HepG2 (cell line): Measurements from ENCODE around the gene NMNAT1. TPM values are rescaled to one million over a fixed set of nuclear protein-coding genes. Genes with fewer than 3 reads are reported as not detected.
A peak's percentile ranks its signal among the peaks of the same experiment; 100 is the strongest.

Source experiments
- THAP9 ChIP-seq: sonication (generic); formaldehyde crosslinking; IDR thresholded peaks from 2 replicates; pipeline ENCODE4; 2020; ENCODE audit warnings: missing genetic modification reagents, mild to moderate bottlenecking, borderline replicate concordance
- ZBTB1 ChIP-seq: sonication (generic); formaldehyde crosslinking; IDR thresholded peaks from 2 replicates; pipeline ENCODE4 v1.4.0; 2020; ENCODE audit warnings: missing genetic modification reagents, borderline replicate concordance
- ZNF225 ChIP-seq: sonication (generic); formaldehyde crosslinking; IDR thresholded peaks from 2 replicates; pipeline ENCODE4 v1.4.0; 2020; ENCODE audit warnings: mild to moderate bottlenecking, missing genetic modification reagents
- ZNF382 ChIP-seq: sonication (generic); formaldehyde crosslinking; IDR thresholded peaks from 2 replicates; pipeline ENCODE4 v1.5.0; 2020; ENCODE audit warnings: missing genetic modification reagents, mild to moderate bottlenecking, borderline replicate concordance
- ZNF562 ChIP-seq: sonication (generic); formaldehyde crosslinking; IDR thresholded peaks from 2 replicates; pipeline ENCODE4 v1.8.0; 2022; ENCODE audit warnings: missing genetic modification reagents, borderline replicate concordance
- ZNF691 ChIP-seq: sonication (generic); formaldehyde crosslinking; IDR thresholded peaks from 2 replicates; pipeline ENCODE4 v1.4.0; 2020; ENCODE audit warnings: missing genetic modification reagents, low read depth, mild to moderate bottlenecking, borderline replicate concordance
- ZNF713 ChIP-seq: sonication (generic); formaldehyde crosslinking; IDR thresholded peaks from 2 replicates; pipeline ENCODE4 v1.4.0; 2020; ENCODE audit warnings: mild to moderate bottlenecking, missing genetic modification reagents
- polyA plus RNA-seq, 8 experiments: library from polyadenylated mRNA; depleted of rRNA in 3 of 8; stranded (reverse) in 7 of 8; unstranded in 1 of 8; fragments of >200 nt; fragmentation: Illumina TruSeq in 4 of 8; extraction: Trizol in 4 of 8; gene quantifications; 2 replicates each; pipeline versions ENCODE4 v1.2.1 to v1.2.3, GENCODE V29; 2011 to 2016; ENCODE audit warnings: low read depth in 4 of 8, missing spikeins in 1 of 8, mixed read lengths in 1 of 8; ENCODE audit not compliant: insufficient read depth in 1 of 8
- total RNA-seq, 5 experiments: library from RNA; depleted of rRNA; stranded (reverse); fragments of >200 nt; fragmentation: Illumina TruSeq; extraction: Trizol; gene quantifications; 2 replicates each; pipeline ENCODE4 v1.2.3, GENCODE V29; 2016; ENCODE audit warnings: low read depth in 1 of 5
- TF ChIP-seq, protein P1 (sequence below): sonication (generic); formaldehyde crosslinking; IDR thresholded peaks from 2 replicates; pipeline ENCODE4 v1.5.0; 2020; ENCODE audit warnings: missing genetic modification reagents
- TF ChIP-seq, protein P2 (sequence below): sonication (generic); formaldehyde crosslinking; IDR thresholded peaks from 2 replicates; pipeline ENCODE4 v1.5.0; 2020; ENCODE audit warnings: mild to moderate bottlenecking, missing genetic modification reagents, moderate library complexity
- TF ChIP-seq, protein P3 (sequence below): IDR thresholded peaks from 2 replicates; pipeline ENCODE4 v1.6.1; 2016; ENCODE audit warnings: low read depth, missing genetic modification reagents, missing compliant biosample characterization
- TF ChIP-seq, protein P4 (sequence below): sonication (generic); formaldehyde crosslinking; IDR thresholded peaks from 2 replicates; pipeline ENCODE4 v1.4.0; 2020; ENCODE audit warnings: mild to moderate bottlenecking, missing genetic modification reagents
- TF ChIP-seq, protein P5 (sequence below): sonication (generic); formaldehyde crosslinking; IDR thresholded peaks from 2 replicates; pipeline ENCODE4 v1.8.0; 2022; ENCODE audit warnings: missing genetic modification reagents, mild to moderate bottlenecking, inconsistent platforms, borderline replicate concordance

The NMNAT1 gene
- total and polyA plus RNA-seq, 2 of the 13 experiments (the other 11 are each of a cell fraction or from before 2014, with no cell fraction given), result 5.6 to 12.2 TPM

DNA sequence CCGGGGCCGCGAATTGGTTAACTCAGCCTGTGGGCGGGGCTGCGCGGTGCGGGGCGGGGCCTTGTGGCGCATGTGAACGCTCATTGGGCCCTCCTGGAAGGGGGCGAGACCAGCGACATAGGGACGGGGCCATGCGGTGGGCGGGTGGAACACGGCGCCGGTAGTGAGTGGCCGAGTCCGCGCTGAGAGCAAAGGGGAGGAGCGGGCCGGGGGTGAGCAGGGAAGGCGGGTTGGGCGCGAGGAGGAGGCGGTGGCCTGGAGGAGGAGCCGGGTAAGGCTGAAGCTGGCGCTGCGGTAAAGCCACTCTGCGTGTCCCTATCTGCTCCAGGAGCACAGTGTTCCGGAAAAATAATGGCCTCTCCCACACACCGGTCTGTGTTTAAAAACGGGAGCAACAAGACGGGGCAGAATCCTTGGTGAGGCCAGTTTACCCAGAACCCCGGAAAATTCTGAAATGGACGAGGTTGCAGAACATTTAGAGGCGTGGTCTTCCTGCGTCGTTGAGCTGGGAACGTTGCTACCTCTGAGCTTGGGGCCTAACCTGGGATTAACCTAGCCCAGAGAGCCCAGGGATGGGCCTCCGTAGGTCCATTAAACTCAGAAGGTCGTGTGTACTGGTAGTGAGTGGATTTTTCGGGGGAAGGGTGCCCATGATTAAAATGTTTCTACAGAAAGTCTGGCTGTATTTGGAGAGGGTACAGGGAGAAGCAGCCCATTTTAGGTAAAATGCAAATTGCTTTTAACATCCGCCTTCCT, 32.7 kb upstream of the NMNAT1 start (continued):
- TF ChIP-seq THAP9 (CRISPR knock-in tag), result no peak
- TF ChIP-seq ZNF562 (CRISPR knock-in tag), result no peak
- TF ChIP-seq, protein P1, sequence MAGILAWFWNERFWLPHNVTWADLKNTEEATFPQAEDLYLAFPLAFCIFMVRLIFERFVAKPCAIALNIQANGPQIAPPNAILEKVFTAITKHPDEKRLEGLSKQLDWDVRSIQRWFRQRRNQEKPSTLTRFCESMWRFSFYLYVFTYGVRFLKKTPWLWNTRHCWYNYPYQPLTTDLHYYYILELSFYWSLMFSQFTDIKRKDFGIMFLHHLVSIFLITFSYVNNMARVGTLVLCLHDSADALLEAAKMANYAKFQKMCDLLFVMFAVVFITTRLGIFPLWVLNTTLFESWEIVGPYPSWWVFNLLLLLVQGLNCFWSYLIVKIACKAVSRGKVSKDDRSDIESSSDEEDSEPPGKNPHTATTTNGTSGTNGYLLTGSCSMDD (CRISPR knock-in tag), result no peak
- no peak for TF ChIP-seq ZNF691 (CRISPR knock-in tag)
- TF ChIP-seq, protein P2, sequence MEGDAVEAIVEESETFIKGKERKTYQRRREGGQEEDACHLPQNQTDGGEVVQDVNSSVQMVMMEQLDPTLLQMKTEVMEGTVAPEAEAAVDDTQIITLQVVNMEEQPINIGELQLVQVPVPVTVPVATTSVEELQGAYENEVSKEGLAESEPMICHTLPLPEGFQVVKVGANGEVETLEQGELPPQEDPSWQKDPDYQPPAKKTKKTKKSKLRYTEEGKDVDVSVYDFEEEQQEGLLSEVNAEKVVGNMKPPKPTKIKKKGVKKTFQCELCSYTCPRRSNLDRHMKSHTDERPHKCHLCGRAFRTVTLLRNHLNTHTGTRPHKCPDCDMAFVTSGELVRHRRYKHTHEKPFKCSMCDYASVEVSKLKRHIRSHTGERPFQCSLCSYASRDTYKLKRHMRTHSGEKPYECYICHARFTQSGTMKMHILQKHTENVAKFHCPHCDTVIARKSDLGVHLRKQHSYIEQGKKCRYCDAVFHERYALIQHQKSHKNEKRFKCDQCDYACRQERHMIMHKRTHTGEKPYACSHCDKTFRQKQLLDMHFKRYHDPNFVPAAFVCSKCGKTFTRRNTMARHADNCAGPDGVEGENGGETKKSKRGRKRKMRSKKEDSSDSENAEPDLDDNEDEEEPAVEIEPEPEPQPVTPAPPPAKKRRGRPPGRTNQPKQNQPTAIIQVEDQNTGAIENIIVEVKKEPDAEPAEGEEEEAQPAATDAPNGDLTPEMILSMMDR (CRISPR knock-in tag), result 0 out of 2 replicates have a peak, but pooled peaks have one; percentile 13
- TF ChIP-seq, protein P3, sequence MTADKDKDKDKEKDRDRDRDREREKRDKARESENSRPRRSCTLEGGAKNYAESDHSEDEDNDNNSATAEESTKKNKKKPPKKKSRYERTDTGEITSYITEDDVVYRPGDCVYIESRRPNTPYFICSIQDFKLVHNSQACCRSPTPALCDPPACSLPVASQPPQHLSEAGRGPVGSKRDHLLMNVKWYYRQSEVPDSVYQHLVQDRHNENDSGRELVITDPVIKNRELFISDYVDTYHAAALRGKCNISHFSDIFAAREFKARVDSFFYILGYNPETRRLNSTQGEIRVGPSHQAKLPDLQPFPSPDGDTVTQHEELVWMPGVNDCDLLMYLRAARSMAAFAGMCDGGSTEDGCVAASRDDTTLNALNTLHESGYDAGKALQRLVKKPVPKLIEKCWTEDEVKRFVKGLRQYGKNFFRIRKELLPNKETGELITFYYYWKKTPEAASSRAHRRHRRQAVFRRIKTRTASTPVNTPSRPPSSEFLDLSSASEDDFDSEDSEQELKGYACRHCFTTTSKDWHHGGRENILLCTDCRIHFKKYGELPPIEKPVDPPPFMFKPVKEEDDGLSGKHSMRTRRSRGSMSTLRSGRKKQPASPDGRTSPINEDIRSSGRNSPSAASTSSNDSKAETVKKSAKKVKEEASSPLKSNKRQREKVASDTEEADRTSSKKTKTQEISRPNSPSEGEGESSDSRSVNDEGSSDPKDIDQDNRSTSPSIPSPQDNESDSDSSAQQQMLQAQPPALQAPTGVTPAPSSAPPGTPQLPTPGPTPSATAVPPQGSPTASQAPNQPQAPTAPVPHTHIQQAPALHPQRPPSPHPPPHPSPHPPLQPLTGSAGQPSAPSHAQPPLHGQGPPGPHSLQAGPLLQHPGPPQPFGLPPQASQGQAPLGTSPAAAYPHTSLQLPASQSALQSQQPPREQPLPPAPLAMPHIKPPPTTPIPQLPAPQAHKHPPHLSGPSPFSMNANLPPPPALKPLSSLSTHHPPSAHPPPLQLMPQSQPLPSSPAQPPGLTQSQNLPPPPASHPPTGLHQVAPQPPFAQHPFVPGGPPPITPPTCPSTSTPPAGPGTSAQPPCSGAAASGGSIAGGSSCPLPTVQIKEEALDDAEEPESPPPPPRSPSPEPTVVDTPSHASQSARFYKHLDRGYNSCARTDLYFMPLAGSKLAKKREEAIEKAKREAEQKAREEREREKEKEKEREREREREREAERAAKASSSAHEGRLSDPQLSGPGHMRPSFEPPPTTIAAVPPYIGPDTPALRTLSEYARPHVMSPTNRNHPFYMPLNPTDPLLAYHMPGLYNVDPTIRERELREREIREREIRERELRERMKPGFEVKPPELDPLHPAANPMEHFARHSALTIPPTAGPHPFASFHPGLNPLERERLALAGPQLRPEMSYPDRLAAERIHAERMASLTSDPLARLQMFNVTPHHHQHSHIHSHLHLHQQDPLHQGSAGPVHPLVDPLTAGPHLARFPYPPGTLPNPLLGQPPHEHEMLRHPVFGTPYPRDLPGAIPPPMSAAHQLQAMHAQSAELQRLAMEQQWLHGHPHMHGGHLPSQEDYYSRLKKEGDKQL (CRISPR knock-in tag), result no peak
- TF ChIP-seq ZNF713 (CRISPR knock-in tag), result no peak
- TF ChIP-seq ZBTB1 (CRISPR knock-in tag), result no peak
- TF ChIP-seq ZNF382 (CRISPR knock-in tag), result no peak
- TF ChIP-seq, protein P4, sequence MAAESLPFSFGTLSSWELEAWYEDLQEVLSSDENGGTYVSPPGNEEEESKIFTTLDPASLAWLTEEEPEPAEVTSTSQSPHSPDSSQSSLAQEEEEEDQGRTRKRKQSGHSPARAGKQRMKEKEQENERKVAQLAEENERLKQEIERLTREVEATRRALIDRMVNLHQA (CRISPR knock-in tag), result no peak
- no peak for TF ChIP-seq ZNF225 (CRISPR knock-in tag)
- TF ChIP-seq, protein P5, sequence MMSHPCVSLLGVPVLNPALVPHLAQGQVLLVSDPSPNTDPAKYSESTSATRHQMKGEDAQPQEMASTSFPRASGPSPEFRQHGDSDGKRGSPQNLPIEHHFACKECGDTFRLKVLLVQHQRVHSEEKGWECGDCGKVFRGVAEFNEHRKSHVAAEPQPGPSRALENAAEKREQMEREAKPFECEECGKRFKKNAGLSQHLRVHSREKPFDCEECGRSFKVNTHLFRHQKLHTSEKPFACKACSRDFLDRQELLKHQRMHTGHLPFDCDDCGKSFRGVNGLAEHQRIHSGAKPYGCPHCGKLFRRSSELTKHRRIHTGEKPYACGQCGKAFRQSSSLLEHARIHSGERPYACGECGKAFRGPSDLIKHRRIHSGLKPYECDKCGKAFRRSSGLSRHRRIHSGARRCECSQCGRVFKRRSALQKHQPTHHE (CRISPR knock-in tag), result no peak
